Neural cell (in vitro differentiated cells): ENCODE results near the gene ENTPD3.

Source experiments
- EZH2 ChIP-seq: fragments of 200-600, 300-800 bp; shearing (Covaris generic), sonication (generic); IDR thresholded peaks from 2 replicates; pipeline ENCODE4 v1.6.1; 2014; ENCODE audit warnings: antibody characterized with exemption, low read length, borderline replicate concordance, mild to moderate bottlenecking; ENCODE audit not compliant: insufficient read depth, poor library complexity, severe bottlenecking
- POLR2AphosphoS5 ChIP-seq: IDR thresholded peaks from 2 replicates; pipeline ENCODE4 v1.6.1; 2012

GRCh38 chr3:40382617-40382979 is 4.4 kb upstream of the ENTPD3 start:
- TF ChIP-seq EZH2 = no peak
- no peak for TF ChIP-seq POLR2AphosphoS5
